HepG2 (cell line): ENCODE results near the gene ISY1. TPM values are rescaled to one million over a fixed set of nuclear protein-coding genes. Genes with fewer than 3 reads are reported as not detected.

ENCODE experiments used
- HOXA7 ChIP-seq: sonication (generic); formaldehyde crosslinking; IDR thresholded peaks from 2 replicates; pipeline ENCODE4 v1.8.1; 2022; ENCODE audit warnings: mild to moderate bottlenecking, missing genetic modification reagents, moderate library complexity
- KIAA2018 ChIP-seq: sonication (generic); formaldehyde crosslinking; IDR thresholded peaks from 2 replicates; pipeline ENCODE4 v1.5.0; 2020; ENCODE audit warnings: mild to moderate bottlenecking, missing genetic modification reagents, borderline replicate concordance
- NR1H2 ChIP-seq: sonication (generic); formaldehyde crosslinking; IDR thresholded peaks from 2 replicates; pipeline ENCODE4 v1.8.1; 2022; ENCODE audit warnings: low read depth, missing genetic modification reagents, borderline replicate concordance
- SPEN ChIP-seq: sonication (generic); formaldehyde crosslinking; IDR thresholded peaks from 2 replicates; pipeline ENCODE4 v1.5.1; 2020; ENCODE audit warnings: low read depth, mild to moderate bottlenecking, missing genetic modification reagents
- TBL1XR1 ChIP-seq: fragments of 150-350 bp; IDR thresholded peaks from 2 replicates; pipeline ENCODE4 v1.6.1; 2014; ENCODE audit warnings: borderline replicate concordance, low read length; ENCODE audit not compliant: partially characterized antibody
- ZBTB43 ChIP-seq: sonication (generic); formaldehyde crosslinking; conservative IDR thresholded peaks from 2 replicates; pipeline ENCODE4 v1.4.0; 2020; ENCODE audit warnings: missing genetic modification reagents
- ZNF318 ChIP-seq: sonication (generic); formaldehyde crosslinking; IDR thresholded peaks from 2 replicates; pipeline ENCODE4 v1.4.0; 2020; ENCODE audit warnings: mild to moderate bottlenecking, missing genetic modification reagents
- ZNF501 ChIP-seq: sonication (generic); formaldehyde crosslinking; IDR thresholded peaks from 2 replicates; pipeline ENCODE4 v1.5.1; 2020; ENCODE audit warnings: mild to moderate bottlenecking, moderate library complexity, missing genetic modification reagents
- ZNF691 ChIP-seq: sonication (generic); formaldehyde crosslinking; IDR thresholded peaks from 2 replicates; pipeline ENCODE4 v1.4.0; 2020; ENCODE audit warnings: missing genetic modification reagents, low read depth, mild to moderate bottlenecking, borderline replicate concordance
- polyA plus RNA-seq, 8 experiments: library from polyadenylated mRNA; depleted of rRNA in 3 of 8; stranded (reverse) in 7 of 8; unstranded in 1 of 8; fragments of >200 nt; fragmentation: Illumina TruSeq in 4 of 8; extraction: Trizol in 4 of 8; gene quantifications; 2 replicates each; pipeline versions ENCODE4 v1.2.1 to v1.2.3, GENCODE V29; 2011 to 2016; ENCODE audit warnings: low read depth in 4 of 8, missing spikeins in 1 of 8, mixed read lengths in 1 of 8; ENCODE audit not compliant: insufficient read depth in 1 of 8
- total RNA-seq, 5 experiments: library from RNA; depleted of rRNA; stranded (reverse); fragments of >200 nt; fragmentation: Illumina TruSeq; extraction: Trizol; gene quantifications; 2 replicates each; pipeline ENCODE4 v1.2.3, GENCODE V29; 2016; ENCODE audit warnings: low read depth in 1 of 5

ISY1 gene
- total and polyA plus RNA-seq, 2 of the 13 experiments (the other 11 are each of a cell fraction or from before 2014, with no cell fraction given) = 21.0 to 39.1 TPM

GRCh38 chr3:129084501-129084900 is 76.4 kb downstream of the ISY1 start (continued):
- no peak for TF ChIP-seq ZNF318 (CRISPR knock-in tag)
- no peak for TF ChIP-seq ZNF501 (CRISPR knock-in tag)
- no peak for TF ChIP-seq TBL1XR1
- TF ChIP-seq KIAA2018 = no peak
- TF ChIP-seq ZBTB43 (CRISPR knock-in tag) = no peak
- TF ChIP-seq HOXA7 = no peak
- no peak for TF ChIP-seq NR1H2
- no peak for TF ChIP-seq SPEN (CRISPR knock-in tag)
- no peak for TF ChIP-seq ZNF691 (CRISPR knock-in tag)
